Cardiac muscle cell (in vitro differentiated cells and primary cell): ENCODE measurements around the gene ATG16L2. TPM values are rescaled to one million over a fixed set of nuclear protein-coding genes. Genes with fewer than 3 reads are reported as not detected.
"Not testable (repeated sequence)": the region's sequence is repeated elsewhere in the genome, so short reads cannot be mapped to it uniquely, and the experiment has no call there.

Experiments used
- DNase-seq, 2 donors: peaks; one replicate each; pipeline versions ENCODE4 v3.0.0 to v3.0.0-alpha.2; 2010 to 2017; ENCODE audit warnings: low read depth in 1 of 2, low spot score in 1 of 2
- H3K27ac ChIP-seq: fragments of 200-600 bp; sonication (generic); 2 replicates; pipeline ENCODE4 v1.5.1; 2016
- H3K27me3 ChIP-seq: fragments of 200-600 bp; sonication (generic); 2 replicates; pipeline ENCODE4 v1.6.0; 2016; ENCODE audit warnings: control low read depth
- H3K36me3 ChIP-seq: fragments of 200-600 bp; sonication (generic); 2 replicates; pipeline ENCODE4 v1.5.1; 2016; ENCODE audit warnings: control low read depth
- H3K4me1 ChIP-seq: fragments of 200-600 bp; sonication (generic); 2 replicates; pipeline ENCODE4 v1.8.1; 2017; ENCODE audit warnings: low read depth, mild to moderate bottlenecking, mixed run types
- H3K4me3 ChIP-seq: fragments of 200-600 bp; sonication (generic); 2 replicates; pipeline ENCODE4 v1.5.1; 2016; ENCODE audit warnings: mild to moderate bottlenecking
- H3K9me3 ChIP-seq: fragments of 200-600 bp; sonication (generic); 2 replicates; pipeline ENCODE4 v1.5.1; 2017; ENCODE audit warnings: low read depth, mild to moderate bottlenecking, control low read depth
- polyA plus RNA-seq: library from polyadenylated mRNA; unstranded; fragments of >200 nt; fragmentation: Nextera tagmentation; extraction: Ambion mirVana; gene quantifications from 2 replicates; pipeline ENCODE4 v1.2.1, GENCODE V29; 2016
- total RNA-seq: library from RNA; depleted of rRNA; stranded (reverse); fragments of >200 nt; gene quantifications from 2 replicates; pipeline ENCODE4 v1.2.3, GENCODE V29; 2016
- TF ChIP-seq, protein P1 (sequence below): IDR thresholded peaks from 2 replicates; pipeline ENCODE4 v1.5.1; 2012; ENCODE audit warnings: low read depth, mild to moderate bottlenecking, low read length

Gene ATG16L2
- total and polyA plus RNA-seq, 2 experiments from 2014 or later, result 47.8 to 66.8 TPM

DNA sequence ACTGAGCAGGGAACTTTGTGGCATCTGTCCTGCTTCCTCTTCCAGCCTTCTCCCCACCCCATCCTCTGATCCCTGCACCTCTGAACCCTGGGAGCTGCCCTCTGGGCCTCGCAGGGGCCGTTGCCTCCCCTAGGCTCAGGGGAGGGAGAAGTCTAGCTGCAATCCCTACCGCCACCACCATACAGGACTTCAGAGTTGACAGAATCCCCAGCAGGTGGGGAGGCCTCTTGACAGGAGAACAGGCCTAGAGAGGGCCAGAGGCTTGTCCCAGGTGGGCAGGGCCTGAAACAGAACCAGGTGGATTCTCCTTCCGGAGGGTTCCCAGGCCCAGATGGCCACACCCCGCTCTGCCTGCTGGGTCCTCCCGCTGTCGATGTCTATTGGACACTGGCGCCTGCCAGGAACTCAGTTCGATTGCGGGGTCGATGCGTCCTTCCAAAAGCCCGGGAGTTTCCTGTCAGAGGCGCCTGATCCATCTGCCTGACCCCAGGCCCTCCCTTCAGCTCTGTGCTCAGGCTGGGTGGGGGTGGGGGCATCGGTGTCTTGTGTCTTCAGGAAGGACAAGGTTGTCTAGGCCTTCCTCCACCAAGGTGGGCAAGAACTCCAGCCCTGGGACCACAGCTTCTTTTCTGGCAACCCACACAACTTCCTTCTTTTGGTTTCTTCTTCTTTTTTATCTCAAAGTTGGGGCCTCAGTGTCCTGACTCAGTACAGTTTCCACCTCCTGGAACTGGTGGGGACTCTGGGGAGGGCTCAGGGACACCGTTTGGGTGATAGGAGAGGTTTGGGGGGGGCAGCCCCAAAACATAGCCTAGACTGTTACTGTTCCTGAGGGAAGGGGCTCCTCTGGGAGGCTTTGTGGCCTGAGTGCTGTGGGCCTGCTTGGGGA is 26.8 kb upstream of the ATG16L2 start:
- TF ChIP-seq, protein P1, sequence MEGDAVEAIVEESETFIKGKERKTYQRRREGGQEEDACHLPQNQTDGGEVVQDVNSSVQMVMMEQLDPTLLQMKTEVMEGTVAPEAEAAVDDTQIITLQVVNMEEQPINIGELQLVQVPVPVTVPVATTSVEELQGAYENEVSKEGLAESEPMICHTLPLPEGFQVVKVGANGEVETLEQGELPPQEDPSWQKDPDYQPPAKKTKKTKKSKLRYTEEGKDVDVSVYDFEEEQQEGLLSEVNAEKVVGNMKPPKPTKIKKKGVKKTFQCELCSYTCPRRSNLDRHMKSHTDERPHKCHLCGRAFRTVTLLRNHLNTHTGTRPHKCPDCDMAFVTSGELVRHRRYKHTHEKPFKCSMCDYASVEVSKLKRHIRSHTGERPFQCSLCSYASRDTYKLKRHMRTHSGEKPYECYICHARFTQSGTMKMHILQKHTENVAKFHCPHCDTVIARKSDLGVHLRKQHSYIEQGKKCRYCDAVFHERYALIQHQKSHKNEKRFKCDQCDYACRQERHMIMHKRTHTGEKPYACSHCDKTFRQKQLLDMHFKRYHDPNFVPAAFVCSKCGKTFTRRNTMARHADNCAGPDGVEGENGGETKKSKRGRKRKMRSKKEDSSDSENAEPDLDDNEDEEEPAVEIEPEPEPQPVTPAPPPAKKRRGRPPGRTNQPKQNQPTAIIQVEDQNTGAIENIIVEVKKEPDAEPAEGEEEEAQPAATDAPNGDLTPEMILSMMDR, result no peak
- Histone ChIP-seq H3K27me3 (no peaks in the 10 kb centered on the region), H3K36me3 (no peaks in the 10 kb centered on the region), H3K4me1 (peaks cover 28% of the 10 kb centered on the region), H3K9me3 (no peaks in the 10 kb centered on the region), H3K4me3 (no peak overlapping the region), H3K27ac (no peak overlapping the region)
- DNase-seq, result peak in 1 of 2 donors; percentile 40

DNA sequence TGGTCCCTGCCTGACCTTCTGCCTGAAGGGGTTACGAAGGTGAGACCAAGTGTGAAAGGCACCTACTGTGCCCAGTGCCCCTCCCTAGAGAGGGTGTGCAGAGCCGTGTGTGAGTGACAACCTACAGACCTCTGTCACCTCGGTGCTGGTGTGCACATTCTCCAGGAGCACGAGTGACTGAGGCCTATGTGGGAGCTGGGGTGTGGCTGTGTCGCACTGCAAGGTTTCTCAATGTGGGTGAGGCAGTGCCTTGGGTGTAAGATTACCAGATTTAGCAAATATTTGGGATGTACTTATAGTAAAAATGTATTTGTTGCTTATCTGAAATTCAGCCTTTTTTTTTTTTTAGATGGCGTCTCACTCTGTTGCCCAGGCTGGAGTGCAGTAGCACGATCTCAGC is 26.0 kb upstream of the ATG16L2 start:
- Histone ChIP-seq H3K9me3 (no peaks in the 10 kb centered on the region), H3K36me3 (no peaks in the 10 kb centered on the region), H3K4me3 (no peak overlapping the region), H3K27me3 (no peaks in the 10 kb centered on the region), H3K27ac (no peak overlapping the region), H3K4me1 (peaks cover 34% of the 10 kb centered on the region)
- TF ChIP-seq, protein P1, result no peak
- DNase-seq, result no peak

DNA sequence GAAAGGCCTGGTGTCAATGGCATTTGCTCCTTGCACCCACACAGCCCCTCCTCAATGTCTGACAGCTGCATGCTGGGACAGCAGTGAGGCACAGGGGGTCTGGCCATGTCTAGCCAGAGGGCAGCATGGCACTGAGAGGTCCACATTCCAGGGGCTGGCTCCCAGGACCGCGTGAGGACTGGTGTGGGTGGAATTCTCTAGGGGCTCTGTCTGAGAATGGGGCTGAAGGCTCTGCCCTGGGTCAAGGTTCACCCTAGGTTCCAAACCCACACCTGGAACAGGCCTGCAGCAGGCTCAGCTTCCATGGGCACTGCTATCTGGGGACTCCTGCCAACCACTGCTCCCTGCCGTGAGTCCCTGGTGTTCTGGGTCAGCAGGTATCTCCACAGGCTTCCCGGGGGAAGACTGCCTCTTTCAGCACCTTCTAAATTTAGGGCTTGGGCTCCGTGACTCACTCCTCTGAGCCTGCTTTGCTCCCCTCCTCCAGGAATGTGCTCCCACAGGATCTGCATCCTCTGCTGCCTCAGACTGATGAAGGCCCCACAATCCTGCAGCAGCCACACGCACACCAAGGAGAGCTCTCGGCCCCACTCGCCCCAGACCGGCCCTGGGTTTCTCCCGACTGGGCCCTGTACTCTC is 24.6 kb upstream of the ATG16L2 start:
- Histone ChIP-seq H3K9me3 (no peaks in the 10 kb centered on the region), H3K27me3 (no peaks in the 10 kb centered on the region), H3K4me1 (peaks cover 38% of the 10 kb centered on the region), H3K36me3 (no peaks in the 10 kb centered on the region), H3K27ac (peak overlapping the region; percentile 84), H3K4me3 (no peak overlapping the region)
- peak; percentile 46 to 61 for DNase-seq
- TF ChIP-seq, protein P1, result no peak

DNA sequence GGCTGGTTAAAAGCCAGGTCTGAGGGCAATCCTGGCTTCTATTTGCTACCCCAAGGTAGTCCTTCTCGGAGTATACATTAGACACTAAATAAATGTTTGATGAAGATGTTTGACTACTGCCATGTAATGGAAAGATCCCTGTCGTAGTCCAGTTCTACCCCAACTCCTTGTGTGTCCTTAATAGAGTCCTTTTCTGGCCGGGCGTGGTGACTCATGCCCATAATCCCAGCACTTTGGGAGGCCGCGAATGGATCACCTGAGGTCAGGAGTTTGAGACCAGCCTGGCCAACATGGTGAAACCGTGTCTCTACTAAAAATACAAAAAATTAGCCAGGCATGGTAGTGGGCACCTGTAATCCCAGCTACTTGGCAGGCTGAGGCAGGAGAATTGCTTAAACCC is 23.0 kb upstream of the ATG16L2 start:
- not testable (repeated sequence) for H3K27me3 ChIP-seq, H3K4me3 ChIP-seq, H3K36me3 ChIP-seq, H3K27ac ChIP-seq, DNase-seq, H3K9me3 ChIP-seq
- peaks cover 41% of the 10 kb centered on the region for H3K4me1 ChIP-seq

DNA sequence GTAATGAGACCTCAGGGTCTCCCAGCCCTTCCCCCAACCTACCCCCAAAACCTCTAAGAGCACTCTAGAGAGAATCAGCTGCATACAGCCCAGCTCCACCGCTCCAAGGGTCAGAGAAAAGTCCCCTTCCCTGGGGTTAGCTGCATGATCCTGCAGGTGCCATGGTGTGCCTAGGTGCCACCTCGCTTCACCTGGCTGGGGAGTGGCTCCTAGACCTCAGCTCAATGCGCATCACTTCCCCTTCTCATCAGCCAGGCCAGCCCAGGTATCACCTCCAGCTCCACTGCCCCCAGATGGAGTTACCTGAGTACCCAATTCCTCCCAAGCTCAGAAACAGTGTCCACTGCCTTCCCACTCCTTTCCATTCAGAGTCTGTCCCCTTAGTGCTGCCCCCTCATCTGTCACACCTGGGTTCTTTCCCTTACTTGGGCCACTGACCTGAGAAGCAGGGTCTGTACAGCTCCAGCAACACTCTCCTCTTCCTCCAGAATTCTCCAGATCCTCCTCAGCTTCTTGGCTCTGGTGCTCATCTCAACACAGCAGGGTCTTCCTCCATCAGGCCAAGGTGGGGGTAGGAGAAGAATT is 21.7 kb upstream of the ATG16L2 start:
- Histone ChIP-seq H3K4me1 (peaks cover 37% of the 10 kb centered on the region), H3K27me3 (no peaks in the 10 kb centered on the region), H3K4me3 (no peak overlapping the region), H3K9me3 (no peaks in the 10 kb centered on the region), H3K27ac (peak overlapping the region; percentile 88), H3K36me3 (no peaks in the 10 kb centered on the region)
- TF ChIP-seq, protein P1, result no peak
- no peak for DNase-seq

DNA sequence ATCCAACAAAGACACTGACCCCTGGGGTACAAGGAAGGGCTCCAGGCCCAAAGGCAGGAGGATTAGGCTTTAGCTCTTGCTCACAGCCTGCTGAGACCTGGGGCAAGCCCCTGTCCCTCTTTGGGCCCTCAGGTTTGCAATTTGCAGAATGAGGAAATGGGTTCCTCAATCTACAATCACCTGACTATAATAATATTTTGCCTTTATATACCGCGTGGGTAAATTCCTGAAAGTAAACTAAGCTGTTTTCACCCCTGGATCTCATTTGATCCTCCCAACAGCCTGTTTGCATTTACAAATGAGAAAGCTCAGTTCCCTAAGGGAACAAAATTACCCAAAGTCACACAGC is 21.2 kb upstream of the ATG16L2 start:
- TF ChIP-seq, protein P1, result no peak
- peak overlapping the region; percentile 88 for H3K27ac ChIP-seq
- no peaks in the 10 kb centered on the region for H3K36me3 ChIP-seq
- no peak overlapping the region for H3K4me3 ChIP-seq
- no peak for DNase-seq
- H3K27me3 ChIP-seq, result no peaks in the 10 kb centered on the region
- H3K9me3 ChIP-seq, result no peaks in the 10 kb centered on the region
- H3K4me1 ChIP-seq, result peaks cover 31% of the 10 kb centered on the region
